ENCODE measurements around the gene ACSM6. TPM values are rescaled to one million over a fixed set of nuclear protein-coding genes. Genes with fewer than 3 reads are reported as not detected.

ACSM6 gene
- total RNA-seq, 1 experiment from 2014 or later, result not detected

DNA sequence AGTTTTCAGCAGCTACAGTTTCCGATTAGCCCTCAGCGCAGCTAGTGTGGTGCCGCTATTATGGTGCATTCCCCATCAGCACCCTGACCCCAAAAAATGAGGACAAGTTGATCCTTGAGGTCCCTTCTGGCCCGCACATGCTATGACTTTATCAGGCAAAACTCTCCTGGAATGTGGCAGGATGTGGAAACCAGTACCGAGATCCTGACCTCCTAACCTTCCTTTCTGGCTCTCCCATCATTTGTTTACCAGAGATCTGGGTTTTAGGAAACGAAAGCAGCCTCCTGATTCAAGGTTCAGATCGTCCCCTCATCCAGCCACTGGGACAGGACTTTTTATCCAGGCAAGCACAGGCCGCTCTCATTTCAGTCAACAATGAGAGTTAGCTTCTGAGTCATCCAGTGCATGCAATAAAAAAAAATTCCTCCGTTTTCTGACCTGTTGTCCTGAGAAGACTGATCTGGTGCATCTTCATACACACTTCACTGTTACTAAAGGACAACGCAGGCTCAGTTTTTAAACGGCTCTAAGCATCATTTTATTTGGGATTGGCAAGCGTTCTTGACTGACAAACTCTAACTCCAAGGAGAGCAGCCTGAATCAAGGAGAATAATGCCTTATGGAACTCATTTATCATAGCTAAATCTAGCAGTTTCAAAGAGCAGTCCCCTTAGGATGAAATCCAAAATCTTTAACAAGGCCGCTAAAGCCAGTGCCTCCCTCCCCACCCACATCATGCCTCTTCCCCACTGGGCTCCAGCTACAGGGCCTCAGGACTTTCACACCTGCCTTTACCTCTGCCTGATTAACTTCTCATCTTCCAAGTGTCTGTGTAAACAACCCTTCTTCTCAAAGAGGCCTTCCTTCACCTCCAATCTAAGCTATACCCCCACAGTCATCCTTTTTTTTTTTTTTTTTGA is 79.6 kb downstream of the ACSM6 start:
- H2BK120ac ChIP-seq (ENCODE audit: low read depth, low read length, poor library complexity, severe bottlenecking), result no peak overlapping the region
- no peak overlapping the region for H2BK12ac ChIP-seq (ENCODE audit: insufficient read length, low read depth, low read length)
- H4K5ac ChIP-seq (ENCODE audit: insufficient read length, low read depth, low read length), result no peak overlapping the region
- Mint-ChIP-seq H3K4me3 (no peak overlapping the region), H3K36me3 (ENCODE audit: insufficient read depth in 1 of 3, low read depth in 3 of 3) (peaks cover 0 to 30% (median 28%) of the 10 kb centered on the region in 3 experiments; a peak in 5 of 7 replicates), H3K27me3 (ENCODE audit: low read depth) (no peaks in the 10 kb centered on the region), H3K4me1 (peaks cover 33 to 41% of the 10 kb centered on the region in 2 experiments), H3K9me3 (no peaks in the 10 kb centered on the region), H3K27ac (peak overlapping the region; percentile 28 to 93 (median 89); a peak in 5 of 7 replicates)
- no peak overlapping the region for H3T11ph ChIP-seq (ENCODE audit: low read length)
- no peaks in the 10 kb centered on the region for H3K27me3 ChIP-seq (ENCODE audit: insufficient read depth, low read length)
- H3K18ac ChIP-seq (ENCODE audit: insufficient read length, low read depth, low read length), result no peak overlapping the region
- no peak for DNase-seq
- no peak overlapping the region for H3K9ac ChIP-seq (ENCODE audit: extremely low read depth, insufficient read length, low read length)
- no peak overlapping the region for H3K4ac ChIP-seq (ENCODE audit: low read depth, low read length)
- no peak overlapping the region for H4K91ac ChIP-seq (ENCODE audit: insufficient read length, low read depth, low read length)
- H3K23ac ChIP-seq (ENCODE audit: insufficient read length, low read depth, low read length), result no peak overlapping the region
- WGBS (ENCODE audit: extremely low coverage, insufficient read length, low lambda C conversion rate), result no CpG with 5 or more reads among the region's 13 CpGs
- no peaks in the 10 kb centered on the region for H4K20me1 ChIP-seq (ENCODE audit: control insufficient read depth, insufficient read depth, insufficient read length)
- H3K4me2 ChIP-seq (ENCODE audit: insufficient read depth, insufficient read length, low read length), result no peak overlapping the region
- no peak overlapping the region for H2BK20ac ChIP-seq (ENCODE audit: low read depth, low read length, poor library complexity, severe bottlenecking)
- no peak overlapping the region for H2AFZ ChIP-seq (ENCODE audit: low read length)
- no peaks in the 10 kb centered on the region for H3K9me3 ChIP-seq (ENCODE audit: control insufficient read depth, low read depth, low read length)
- no peak overlapping the region for H2BK15ac ChIP-seq (ENCODE audit: low read depth, low read length)
- H2AK5ac ChIP-seq (ENCODE audit: insufficient read length, low read length), result no peak overlapping the region
- H4K8ac ChIP-seq (replicated peaks; ENCODE audit: insufficient read length, low read depth, low read length), result no peak overlapping the region
- H3K14ac ChIP-seq (ENCODE audit: insufficient read depth, low read length), result no peak overlapping the region
- no peak overlapping the region for H2BK5ac ChIP-seq (ENCODE audit: insufficient read length, low read length)
- peaks cover 4% of the 10 kb centered on the region for H3K79me1 ChIP-seq (ENCODE audit: insufficient read depth, low read depth, low read length, poor library complexity, severe bottlenecking)
- TF ChIP-seq, protein P1, sequence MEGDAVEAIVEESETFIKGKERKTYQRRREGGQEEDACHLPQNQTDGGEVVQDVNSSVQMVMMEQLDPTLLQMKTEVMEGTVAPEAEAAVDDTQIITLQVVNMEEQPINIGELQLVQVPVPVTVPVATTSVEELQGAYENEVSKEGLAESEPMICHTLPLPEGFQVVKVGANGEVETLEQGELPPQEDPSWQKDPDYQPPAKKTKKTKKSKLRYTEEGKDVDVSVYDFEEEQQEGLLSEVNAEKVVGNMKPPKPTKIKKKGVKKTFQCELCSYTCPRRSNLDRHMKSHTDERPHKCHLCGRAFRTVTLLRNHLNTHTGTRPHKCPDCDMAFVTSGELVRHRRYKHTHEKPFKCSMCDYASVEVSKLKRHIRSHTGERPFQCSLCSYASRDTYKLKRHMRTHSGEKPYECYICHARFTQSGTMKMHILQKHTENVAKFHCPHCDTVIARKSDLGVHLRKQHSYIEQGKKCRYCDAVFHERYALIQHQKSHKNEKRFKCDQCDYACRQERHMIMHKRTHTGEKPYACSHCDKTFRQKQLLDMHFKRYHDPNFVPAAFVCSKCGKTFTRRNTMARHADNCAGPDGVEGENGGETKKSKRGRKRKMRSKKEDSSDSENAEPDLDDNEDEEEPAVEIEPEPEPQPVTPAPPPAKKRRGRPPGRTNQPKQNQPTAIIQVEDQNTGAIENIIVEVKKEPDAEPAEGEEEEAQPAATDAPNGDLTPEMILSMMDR (conservative IDR thresholded peaks at IDR 0.05), result no peak
- peaks cover 2% of the 10 kb centered on the region; the same call in 1 of the 2 replicates for H3K4me1 ChIP-seq (ENCODE audit: insufficient read depth, low read length)
- peaks cover 9% of the 10 kb centered on the region; the same call in 1 of the 2 replicates for H3K79me2 ChIP-seq (ENCODE audit: insufficient read depth, low read length)
- no peak overlapping the region for H3K27ac ChIP-seq (ENCODE audit: insufficient read length, low read depth, low read length)
- H3K56ac ChIP-seq (ENCODE audit: insufficient read length, low read depth, low read length), result no peak overlapping the region
- H3K23me2 ChIP-seq (ENCODE audit: insufficient read length, low read depth, low read length, poor library complexity, severe bottlenecking), result no peaks in the 10 kb centered on the region
